Kidney (tissue), 14 donors: Measurements from ENCODE around the gene KLC1. TPM values are rescaled to one million over a fixed set of nuclear protein-coding genes. Genes with fewer than 3 reads are reported as not detected.

Source experiments
- DNase-seq, 5 donors: peaks; one replicate each; pipeline ENCODE4 v3.0.0-alpha.2; 2013 to 2020
- FAIRE-seq: peaks from 2 replicates; lab custom pipeline; 2012; peaks lifted over from hg19 to GRCh38; lab: Jason Lieb, UNC
- H3K27ac ChIP-seq, 2 donors: one replicate each; pipeline ENCODE4 v1.7.0; 2013; ENCODE audit warnings: low read depth in 2 of 2, low read length in 2 of 2, inconsistent platforms in 1 of 2
- H3K27me3 ChIP-seq: one replicate; pipeline ENCODE4 v1.7.1; 2013; ENCODE audit warnings: low read length, inconsistent platforms; ENCODE audit not compliant: control insufficient read depth, insufficient read depth
- H3K36me3 ChIP-seq, 3 donors: one replicate each; pipeline versions ENCODE4 v1.7.0 to v1.7.1; 2013; ENCODE audit warnings: low read length in 3 of 3, control low read depth in 1 of 3, inconsistent platforms in 1 of 3; ENCODE audit not compliant: insufficient read depth in 3 of 3, control insufficient read depth in 2 of 3
- H3K4me1 ChIP-seq, 3 donors: one replicate each; pipeline versions ENCODE4 v1.7.0 to v1.7.1; 2013; ENCODE audit warnings: low read length in 3 of 3, inconsistent platforms in 1 of 3, low read depth in 1 of 3; ENCODE audit not compliant: control insufficient read depth in 2 of 3, insufficient read depth in 2 of 3
- H3K4me3 ChIP-seq, 3 donors: one replicate each; pipeline versions ENCODE4 v1.7.0 to v1.8.1; 2013; ENCODE audit warnings: low read length in 3 of 3, control low read depth in 1 of 3, inconsistent platforms in 1 of 3
- H3K9ac ChIP-seq, 3 donors: one replicate each; pipeline versions ENCODE4 v1.7.0 to v1.7.1; 2013; ENCODE audit warnings: low read length in 3 of 3, control low read depth in 1 of 3, inconsistent platforms in 1 of 3
- H3K9me3 ChIP-seq, 3 donors: one replicate each; pipeline versions ENCODE4 v1.7.0 to v1.7.1; 2013; ENCODE audit warnings: low read length in 3 of 3, control low read depth in 1 of 3, inconsistent platforms in 1 of 3; ENCODE audit not compliant: control insufficient read depth in 2 of 3, insufficient read depth in 1 of 3
- intact Hi-C: fragments of 100-400 bp; cut with DNase I; formaldehyde crosslinking; loops from one replicate; pipeline ENCODE4 v1.11.1; 2022
- polyA plus RNA-seq: library from polyadenylated mRNA; stranded (reverse); fragments of 350-450 nt; fragmentation: Illumina TruSeq; extraction: RNeasy Lipid Tissue Mini Kit (QIAGEN cat#74804); gene quantifications from one replicate; pipeline ENCODE4 v1.2.3, GENCODE V29; 2014; ENCODE audit warnings: low read depth, low replicate concordance; ENCODE audit not compliant: insufficient read depth
- total RNA-seq: library from RNA; stranded (reverse); fragmentation: NEBNext Ultra II Directional; extraction: Animal tissue kit (Norgen Biotek cat#: 25700); gene quantifications from one replicate; pipeline ENCODE4 v1.2.1, GENCODE V29; 2021
- TF ChIP-seq, protein P1 (sequence below): IDR thresholded peaks from 3 replicates; pipeline ENCODE4 v1.5.1; 2012; ENCODE audit warnings: mild to moderate bottlenecking, moderate library complexity, borderline replicate concordance; ENCODE audit not compliant: insufficient read depth; ENCODE audit errors: extremely low read depth
- donor health status: control.
- donor health status: control.
- donor health status: control.
- donor health status: control.
- donor health status: control.
- donor health status: DM: yes; HTN: yes; CAD: no.
- donor health status: Normal renal cell carcinoma (clear cell type).

The KLC1 gene
- total and polyA plus RNA-seq, 2 donors from 2014 or later: 49.8 to 152 TPM

GRCh38 chr14:103718572-103718971 lies 89.6 kb downstream of the KLC1 start:
- no peaks in the 10 kb centered on the region for H3K27me3 ChIP-seq
- DNase-seq: peak in 1 of 5 donors; percentile 67
- TF ChIP-seq, protein P1, sequence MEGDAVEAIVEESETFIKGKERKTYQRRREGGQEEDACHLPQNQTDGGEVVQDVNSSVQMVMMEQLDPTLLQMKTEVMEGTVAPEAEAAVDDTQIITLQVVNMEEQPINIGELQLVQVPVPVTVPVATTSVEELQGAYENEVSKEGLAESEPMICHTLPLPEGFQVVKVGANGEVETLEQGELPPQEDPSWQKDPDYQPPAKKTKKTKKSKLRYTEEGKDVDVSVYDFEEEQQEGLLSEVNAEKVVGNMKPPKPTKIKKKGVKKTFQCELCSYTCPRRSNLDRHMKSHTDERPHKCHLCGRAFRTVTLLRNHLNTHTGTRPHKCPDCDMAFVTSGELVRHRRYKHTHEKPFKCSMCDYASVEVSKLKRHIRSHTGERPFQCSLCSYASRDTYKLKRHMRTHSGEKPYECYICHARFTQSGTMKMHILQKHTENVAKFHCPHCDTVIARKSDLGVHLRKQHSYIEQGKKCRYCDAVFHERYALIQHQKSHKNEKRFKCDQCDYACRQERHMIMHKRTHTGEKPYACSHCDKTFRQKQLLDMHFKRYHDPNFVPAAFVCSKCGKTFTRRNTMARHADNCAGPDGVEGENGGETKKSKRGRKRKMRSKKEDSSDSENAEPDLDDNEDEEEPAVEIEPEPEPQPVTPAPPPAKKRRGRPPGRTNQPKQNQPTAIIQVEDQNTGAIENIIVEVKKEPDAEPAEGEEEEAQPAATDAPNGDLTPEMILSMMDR: no peak
- no peak overlapping the region for H3K27ac ChIP-seq
- intact Hi-C loops: no loop called here
- H3K4me3 ChIP-seq: no peak overlapping the region
- H3K9ac ChIP-seq: no peak overlapping the region
- no peaks in the 10 kb centered on the region for H3K9me3 ChIP-seq
- H3K36me3 ChIP-seq: no peaks in the 10 kb centered on the region
- peaks cover 0 to 16% (median 13%) of the 10 kb centered on the region in 3 donors for H3K4me1 ChIP-seq
- no peak for FAIRE-seq

DNA sequence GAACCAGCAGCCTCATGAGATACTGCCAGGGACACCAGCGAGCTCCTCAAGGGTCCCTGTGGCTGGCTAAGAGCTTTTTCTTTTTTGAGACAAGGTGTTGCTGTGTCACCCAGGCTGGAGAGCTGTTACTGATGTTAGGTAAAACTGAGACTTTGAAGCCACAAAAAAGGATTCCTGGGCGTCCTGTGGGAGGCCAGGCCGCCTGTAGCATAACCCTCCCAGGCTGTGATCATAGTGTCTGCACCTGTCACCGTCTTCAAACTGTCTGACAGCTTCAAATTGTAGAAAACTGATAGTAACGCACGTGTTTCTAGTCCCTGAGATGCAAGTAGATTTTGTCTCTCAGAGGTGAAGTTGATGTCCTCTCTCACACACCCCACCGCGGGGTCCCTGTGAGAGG lies 90.7 kb downstream of the KLC1 start:
- Histone ChIP-seq H3K9me3 (no peaks in the 10 kb centered on the region), H3K4me3 (no peak overlapping the region), H3K36me3 (no peaks in the 10 kb centered on the region), H3K4me1 (peaks cover 0 to 16% (median 16%) of the 10 kb centered on the region in 3 donors), H3K27ac (no peak overlapping the region), H3K27me3 (no peaks in the 10 kb centered on the region), H3K9ac (no peak overlapping the region)
- TF ChIP-seq, protein P1: no peak
- FAIRE-seq: no peak
- intact Hi-C loops: no loop called here
- DNase-seq: no peak

DNA sequence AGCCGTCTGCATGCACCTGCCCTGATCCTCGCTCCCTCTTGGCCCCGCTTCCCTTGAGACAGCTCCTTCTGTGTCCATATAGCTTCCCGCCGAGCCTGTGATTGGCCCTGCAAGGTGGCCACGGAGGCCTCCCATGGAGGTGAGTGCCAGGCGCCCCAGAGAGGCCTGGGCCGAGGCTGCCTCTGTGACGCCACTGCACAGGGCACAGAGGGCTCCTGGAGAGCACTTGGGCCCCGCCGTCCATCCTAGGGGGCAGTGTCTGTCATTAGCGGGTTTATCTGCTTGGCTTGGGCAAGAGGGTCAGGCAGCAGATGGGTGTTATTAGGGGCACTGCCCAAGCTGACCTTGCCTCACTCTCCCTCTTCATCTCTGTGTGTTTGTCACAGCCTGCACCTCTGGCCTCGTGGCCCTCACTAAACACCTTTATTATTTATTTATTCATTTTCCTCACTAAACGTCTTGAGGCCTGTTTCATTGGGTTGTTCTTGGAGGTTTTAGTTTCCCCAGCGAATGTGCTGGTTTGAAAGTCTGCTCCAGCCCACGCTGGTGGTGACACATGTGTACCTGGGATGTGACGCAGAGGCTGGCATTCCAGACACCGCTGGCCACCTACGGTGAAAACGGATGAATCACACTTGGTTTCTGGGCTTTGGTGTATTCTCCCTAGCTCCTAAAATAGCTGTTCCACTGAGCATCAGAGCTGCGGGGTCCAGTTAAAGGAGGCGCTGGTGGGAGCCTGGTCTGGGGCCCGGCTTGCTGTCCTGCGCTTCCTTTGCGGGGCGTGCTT lies 92.5 kb downstream of the KLC1 start:
- TF ChIP-seq, protein P1: no peak
- no peak overlapping the region for H3K9ac ChIP-seq
- no peak for FAIRE-seq
- peaks cover 0 to 17% (median 15%) of the 10 kb centered on the region in 3 donors for H3K4me1 ChIP-seq
- no peaks in the 10 kb centered on the region for H3K9me3 ChIP-seq
- H3K27me3 ChIP-seq: no peaks in the 10 kb centered on the region
- intact Hi-C loops: no loop called here
- H3K4me3 ChIP-seq: no peak overlapping the region
- peaks cover 0 to 3% (median 0%) of the 10 kb centered on the region in 3 donors for H3K36me3 ChIP-seq
- no peak for DNase-seq
- H3K27ac ChIP-seq: no peak overlapping the region

DNA sequence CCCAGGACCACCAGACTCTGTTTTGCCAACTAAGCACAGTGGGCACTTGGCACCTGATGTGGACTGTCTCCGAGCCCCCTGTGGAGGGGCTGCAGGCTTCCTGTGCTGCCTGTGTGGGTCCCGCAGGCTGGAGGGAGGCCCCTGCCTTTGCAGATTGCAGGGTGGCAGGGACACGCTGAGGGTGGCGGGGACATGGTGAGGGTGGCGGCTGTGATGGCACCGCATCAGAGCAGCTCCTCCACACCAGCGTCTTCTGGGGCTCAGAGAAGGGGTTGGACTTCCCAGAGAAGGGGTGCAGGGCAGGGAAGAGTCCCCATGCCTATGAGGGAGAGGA lies 94.7 kb downstream of the KLC1 start:
- Histone ChIP-seq H3K36me3 (peaks cover 0 to 10% (median 0%) of the 10 kb centered on the region in 3 donors), H3K4me1 (peaks cover 0 to 10% (median 6%) of the 10 kb centered on the region in 3 donors), H3K9me3 (no peaks in the 10 kb centered on the region), H3K27me3 (no peaks in the 10 kb centered on the region), H3K9ac (no peak overlapping the region), H3K27ac (no peak overlapping the region), H3K4me3 (no peak overlapping the region)
- no peak for FAIRE-seq
- intact Hi-C loops: no loop called here
- DNase-seq: no peak
- TF ChIP-seq, protein P1: no peak
